ENCODE measurements around the gene SERPINF2.

DNA sequence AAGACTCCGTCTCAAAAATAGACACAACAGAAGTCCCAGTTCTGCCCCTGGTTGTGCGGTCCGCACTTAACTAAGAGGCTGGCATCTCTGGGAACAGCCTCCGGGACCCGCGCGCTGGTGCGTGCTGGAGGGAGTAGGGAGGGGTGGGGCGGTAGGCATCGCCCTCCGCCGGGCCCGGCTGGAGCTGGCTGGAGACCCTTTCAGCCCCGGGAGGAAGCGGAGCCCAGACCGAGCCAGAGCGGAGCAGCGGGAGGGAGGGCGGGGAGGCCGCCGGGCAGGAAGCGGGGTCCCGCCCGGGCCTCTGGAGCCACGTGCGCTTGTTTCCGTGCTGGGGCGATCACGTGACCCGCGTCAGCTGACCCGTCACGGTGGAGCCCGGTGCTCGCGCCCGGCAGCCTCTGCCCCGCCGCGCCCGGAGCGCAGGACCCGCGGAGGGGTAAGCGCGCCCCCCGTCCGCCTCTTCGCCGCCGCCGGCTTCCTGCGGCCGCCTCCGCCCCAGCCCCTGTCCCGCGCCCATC is 18.3 kb upstream of the SERPINF2 start, which contains the start of gene WDR81:
- TF ChIP-seq CTCF (conservative IDR thresholded peaks at IDR 0.05 in 1 of 2, IDR thresholded peaks at IDR 0.05 in 1 of 2; ENCODE audit: low read depth in 1 of 2, low read length in 2 of 2) (no peak), EZH2 (IDR thresholded peaks at IDR 0.05; ENCODE audit: low read length, missing control alignments) (no peak)

All from fibroblast of lung (primary cell).